GM15510 (cell line): ENCODE data around the gene MATK.
A peak's percentile ranks its signal among the peaks of the same experiment; 100 is the strongest.

Experiments used
- POLR2A ChIP-seq: IDR thresholded peaks from 3 replicates; pipeline ENCODE4 v1.6.1; 2011; ENCODE audit warnings: borderline replicate concordance; ENCODE audit not compliant: insufficient read length; ENCODE audit errors: extremely low read depth

Gene MATK

GRCh38 chr19:3761382-3762129, 24.6 kb downstream of the MATK start, which contains the start of gene APBA3:
Gene APBA3 (minus strand): TSS chr19:3761692. CDS start chr19:3760264, 1,428 bp downstream.
- peak; percentile 92 for TF ChIP-seq POLR2A

- no peak for TF ChIP-seq POLR2A
These were observed 25.3 kb downstream of the MATK start for GRCh38 chr19:3760871-3761361.

- TF ChIP-seq POLR2A, result no peak
These were observed 26.5 kb downstream of the MATK start for GRCh38 chr19:3759482-3760254.

- no peak for TF ChIP-seq POLR2A
These were observed 32.4 kb downstream of the MATK start for GRCh38 chr19:3753631-3754410.

- TF ChIP-seq POLR2A, result no peak
These were observed 33.7 kb downstream of the MATK start for GRCh38 chr19:3752492-3752891.

GRCh38 chr19:3751236-3751635, 34.9 kb downstream of the MATK start:
- TF ChIP-seq POLR2A, result no peak

GRCh38 chr19:3750211-3750610, 36.0 kb downstream of the MATK start:
- no peak for TF ChIP-seq POLR2A

- TF ChIP-seq POLR2A, result no peak
These were observed 37.2 kb downstream of the MATK start for GRCh38 chr19:3748965-3749364.

- TF ChIP-seq POLR2A, result no peak
These were observed 39.7 kb downstream of the MATK start for GRCh38 chr19:3746371-3747056.

GRCh38 chr19:3745363-3746045, 40.7 kb downstream of the MATK start:
- TF ChIP-seq POLR2A, result no peak

- no peak for TF ChIP-seq POLR2A
These were observed 42.7 kb downstream of the MATK start for GRCh38 chr19:3743486-3743885.

GRCh38 chr19:3740431-3740830, 45.8 kb downstream of the MATK start:
- no peak for TF ChIP-seq POLR2A

GRCh38 chr19:3738477-3739220, 47.5 kb downstream of the MATK start:
- TF ChIP-seq POLR2A, result no peak
